ENCODE measurements around the gene SLC24A4. TPM values are rescaled to one million over a fixed set of nuclear protein-coding genes. Genes with fewer than 3 reads are reported as not detected.

The SLC24A4 gene
- total and polyA plus RNA-seq, 2 donors (not counting 3 experiments of a cell fraction or from before 2014, with no cell fraction given): 0.07 to 0.08 TPM

- Histone ChIP-seq H3K9me3 (replicated peaks; ENCODE audit: control insufficient read depth, insufficient read depth, low read length) (no peaks in the 10 kb centered on the region), H2AFZ (ENCODE audit: low read depth, low read length) (no peak overlapping the region), H3K79me2 (ENCODE audit: control insufficient read depth, insufficient read depth, low read length) (no peaks in the 10 kb centered on the region), H3K36me3 (ENCODE audit: control insufficient read depth in 2 of 2, extremely low read depth in 1 of 2, insufficient read depth in 2 of 2, low read length in 2 of 2) (no peaks in the 10 kb centered on the region), H3K27ac (ENCODE audit: insufficient read depth, low read depth, low read length) (no peak overlapping the region), H3K4me2 (ENCODE audit: insufficient read depth, low read length) (no peak overlapping the region), H4K20me1 (replicated peaks; ENCODE audit: control insufficient read depth, extremely low read depth, insufficient read depth, low read length) (no peaks in the 10 kb centered on the region), H3K4me1 (ENCODE audit: control insufficient read depth, extremely low read depth, insufficient read depth, low read length) (no peaks in the 10 kb centered on the region), H3K27me3 (ENCODE audit: control insufficient read depth in 2 of 2, insufficient read depth in 2 of 2, low read length in 2 of 2) (no peaks in the 10 kb centered on the region), H3K9me1 (replicated peaks; ENCODE audit: control insufficient read depth, extremely low read depth, insufficient read depth, low read length) (no peaks in the 10 kb centered on the region), H3K9ac (replicated peaks; ENCODE audit: extremely low read depth, insufficient read depth, low read length) (no peak overlapping the region), H3K4me3 (replicated peaks in 1 of 3; ENCODE audit: insufficient read depth in 1 of 3, low read depth in 1 of 3, low read length in 3 of 3) (no peak overlapping the region)
- dilution Hi-C loops (cut with MboI; ENCODE audit: extremely low pct_ligation_motif_present, low sequenced_read_pairs) (loop anchor here (25.0 kb wide), 1 partner anchor 331 kb away; no protein-coding TSS in a partner anchor), intact Hi-C loops (cut with micrococcal nuclease) (no loop called here)
- FAIRE-seq: no peak
- no peak for TF ChIP-seq MAX (IDR thresholded peaks at IDR 0.05; ENCODE audit: insufficient read depth, insufficient read length)
- TF ChIP-seq POLR2AphosphoS5 (IDR thresholded peaks at IDR 0.05; ENCODE audit: insufficient read depth, low read depth, low read length): no peak
- TF ChIP-seq FOS (IDR thresholded peaks at IDR 0.05; ENCODE audit: borderline replicate concordance, insufficient read depth, low read length): no peak
- TF ChIP-seq JUN (IDR thresholded peaks at IDR 0.05; ENCODE audit: borderline replicate concordance, insufficient read depth, insufficient read length, low read depth): no peak
- no peak for TF ChIP-seq CTCF (IDR thresholded peaks at IDR 0.05; ENCODE audit: extremely low read depth in 1 of 2, insufficient read depth in 1 of 2, low read depth in 1 of 2, low read length in 2 of 2)
- TF ChIP-seq POLR2A (IDR thresholded peaks at IDR 0.05; ENCODE audit: low read depth, low read length): no peak
- no peak for TF ChIP-seq GATA2 (IDR thresholded peaks at IDR 0.05; ENCODE audit: insufficient read depth, insufficient read length, low read depth, low read length)
- no peak for TF ChIP-seq EZH2 (IDR thresholded peaks at IDR 0.05; ENCODE audit: borderline replicate concordance, low read depth, low read length, severe bottlenecking)
- no peak for TF ChIP-seq MYC (IDR thresholded peaks at IDR 0.05; ENCODE audit: low read depth, low read length)
- ChIA-PET POLR2A (no interaction called here), CTCF (no interaction called here)
- BruUV-seq (replicated peaks): no TSS peak
- DNase-seq (ENCODE audit: low read depth, low spot score): no peak
Measured at GRCh38 chr14:92356677-92357076, 33.7 kb downstream of the SLC24A4 start.

Data from endothelial cell of umbilical vein (primary cell).